Gastrocnemius medialis (tissue), 4 donors: ENCODE data around the gene DDX31.

Experiments used
- CTCF ChIP-seq, 5 experiments: fragments of 450-650 bp in 3 of 5; fragments of 200-600 bp in 2 of 5; sonication (generic) in 2 of 5; IDR thresholded peaks in 4 of 5; conservative IDR thresholded peaks in 1 of 5; 1 replicate in 4 of 5; 2 replicates in 1 of 5; pipeline ENCODE4 v1.5.1; 2016 to 2019; ENCODE audit warnings: antibody characterized with exemption in 5 of 5, mild to moderate bottlenecking in 3 of 5, moderate library complexity in 3 of 5
- POLR2A ChIP-seq, 2 donors: fragments of 450-650 bp; IDR thresholded peaks; one replicate each; pipeline ENCODE4 v1.6.1; 2017; ENCODE audit warnings: antibody characterized with exemption in 2 of 2, mild to moderate bottlenecking in 2 of 2, moderate library complexity in 2 of 2

- TF ChIP-seq CTCF (IDR thresholded peaks at IDR 0.05 in 4 of 5, conservative IDR thresholded peaks at IDR 0.05 in 1 of 5) (no peak), POLR2A (IDR thresholded peaks at IDR 0.05) (no peak)
Measured at GRCh38 chr9:132556235-132556634, 113.5 kb downstream of the DDX31 start.
